ENCODE data around the gene TLL2.

The TLL2 gene

DNA sequence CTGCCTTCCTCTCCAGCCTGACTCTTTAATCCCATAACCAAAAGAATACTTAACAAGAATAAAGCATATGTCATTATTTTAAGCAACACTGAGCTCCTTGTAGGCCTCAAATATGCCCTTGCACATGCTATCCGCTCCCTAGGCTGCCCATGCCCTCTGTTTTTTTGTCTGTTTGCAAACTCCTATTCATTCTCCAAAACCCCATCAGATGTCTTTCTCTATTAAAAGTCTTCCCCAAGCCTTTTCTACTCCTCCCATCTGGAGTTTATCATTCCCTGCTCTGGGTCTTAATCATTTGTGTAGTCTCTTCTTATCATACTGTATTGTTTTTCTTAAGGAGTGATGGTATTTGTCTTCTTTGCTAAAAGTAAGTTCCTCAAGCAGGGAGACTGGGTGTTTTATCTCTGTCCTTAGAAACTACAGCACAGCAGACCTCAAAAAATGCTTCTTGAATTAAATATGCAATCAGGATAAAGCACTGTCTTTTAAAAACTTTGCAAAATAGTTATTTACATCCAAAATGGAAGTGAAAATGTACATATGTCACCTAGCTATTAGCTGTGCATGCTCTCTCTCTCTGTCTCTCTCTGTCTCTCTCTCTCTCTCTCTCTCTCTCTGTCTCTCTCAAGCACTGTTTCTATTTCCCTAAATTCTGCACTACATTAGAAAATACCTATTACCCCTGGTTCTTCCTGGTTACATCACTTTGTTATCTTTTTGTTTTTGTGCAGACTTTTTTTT, 98.4 kb downstream of the TLL2 start:
- no peaks in the 10 kb centered on the region for H3K36me3 ChIP-seq
- peak overlapping the region; percentile 64 to 94 (median 79); a peak in 21 of 22 replicates for H3K4me2 ChIP-seq
- H3K27ac ChIP-seq: 0 out of 22 replicates have a peak overlapping the region, but pooled peaks of 1 of the 11 experiments have one; percentile 57
- H3K9ac ChIP-seq: no peak overlapping the region
- H3K4me3 ChIP-seq: no peak overlapping the region
- no peak for TF ChIP-seq Cebpa-rat (IDR thresholded peaks at IDR 0.05)
- H3K9me3 ChIP-seq (replicated peaks in 1 of 11): no peaks in the 10 kb centered on the region
- no peaks in the 10 kb centered on the region for H3K27me3 ChIP-seq
- H4K20me1 ChIP-seq: no peaks in the 10 kb centered on the region
- H3K4me1 ChIP-seq: peaks cover 24 to 30% (median 26%) of the 10 kb centered on the region in 10 experiments

DNA sequence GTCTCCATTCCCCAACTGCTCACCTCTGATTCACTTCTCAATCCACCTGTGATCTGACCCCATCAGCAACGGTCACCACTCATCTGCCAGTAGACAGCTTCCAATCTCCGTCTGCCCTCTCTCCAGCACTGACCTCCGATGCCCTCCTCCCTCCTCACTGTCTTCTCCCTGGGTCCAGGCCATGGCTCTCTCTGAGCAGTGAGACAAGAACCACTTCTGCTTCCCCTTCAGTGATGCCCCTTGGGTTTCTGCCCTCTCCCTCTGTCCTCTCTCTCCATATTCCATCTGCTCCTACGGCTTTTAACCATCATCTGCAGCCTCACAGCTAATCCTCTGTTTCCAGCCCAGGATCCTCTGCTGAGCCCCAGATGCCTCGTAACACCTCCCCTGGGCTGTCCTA, 99.4 kb downstream of the TLL2 start:
- Histone ChIP-seq H3K27ac (no peak overlapping the region), H3K4me2 (no peak overlapping the region), H3K9ac (no peak overlapping the region), H3K27me3 (no peaks in the 10 kb centered on the region), H3K4me1 (peaks cover 24 to 30% (median 26%) of the 10 kb centered on the region in 10 experiments), H3K36me3 (no peaks in the 10 kb centered on the region), H3K9me3 (replicated peaks in 1 of 11) (no peaks in the 10 kb centered on the region), H4K20me1 (no peaks in the 10 kb centered on the region), H3K4me3 (no peak overlapping the region)
- TF ChIP-seq Cebpa-rat (IDR thresholded peaks at IDR 0.05): no peak

DNA sequence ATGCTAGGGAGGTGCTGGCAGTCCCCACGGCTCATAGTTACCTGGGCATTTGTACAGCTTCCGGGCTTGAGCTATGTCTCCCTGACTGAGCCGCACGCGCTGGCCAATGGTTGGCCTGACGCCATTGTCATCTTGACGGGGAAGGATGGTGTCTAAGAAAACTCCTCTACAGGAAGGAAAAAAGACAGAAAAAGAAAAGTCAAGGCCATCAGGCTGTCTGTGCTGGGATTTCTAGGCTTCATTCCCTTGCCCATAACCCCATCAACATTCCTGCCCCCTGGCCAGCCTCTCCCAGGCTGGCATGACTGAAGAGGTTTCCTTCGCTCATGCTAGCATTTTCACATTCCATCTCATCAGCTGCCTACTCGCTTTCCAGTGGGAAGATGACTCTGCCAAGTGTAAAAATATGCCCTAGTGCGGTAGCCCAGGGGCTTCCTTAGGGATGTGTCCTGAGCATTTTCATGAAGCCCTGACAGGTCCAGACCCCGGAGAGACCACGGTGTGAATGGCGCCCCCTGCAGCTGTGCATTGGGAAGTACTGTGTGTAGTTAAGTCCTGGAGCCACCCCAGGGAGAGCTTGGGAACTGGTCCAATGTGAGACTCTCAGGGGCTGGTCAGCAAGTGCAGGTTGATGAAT, 100.5 kb downstream of the TLL2 start:
- Histone ChIP-seq H3K4me1 (peaks cover 24 to 30% (median 26%) of the 10 kb centered on the region in 10 experiments), H3K9ac (no peak overlapping the region), H3K27ac (no peak overlapping the region), H3K4me2 (no peak overlapping the region), H3K4me3 (no peak overlapping the region), H3K9me3 (replicated peaks in 1 of 11) (no peaks in the 10 kb centered on the region), H4K20me1 (no peaks in the 10 kb centered on the region), H3K27me3 (no peaks in the 10 kb centered on the region), H3K36me3 (no peaks in the 10 kb centered on the region)
- TF ChIP-seq Cebpa-rat (IDR thresholded peaks at IDR 0.05): no peak

DNA sequence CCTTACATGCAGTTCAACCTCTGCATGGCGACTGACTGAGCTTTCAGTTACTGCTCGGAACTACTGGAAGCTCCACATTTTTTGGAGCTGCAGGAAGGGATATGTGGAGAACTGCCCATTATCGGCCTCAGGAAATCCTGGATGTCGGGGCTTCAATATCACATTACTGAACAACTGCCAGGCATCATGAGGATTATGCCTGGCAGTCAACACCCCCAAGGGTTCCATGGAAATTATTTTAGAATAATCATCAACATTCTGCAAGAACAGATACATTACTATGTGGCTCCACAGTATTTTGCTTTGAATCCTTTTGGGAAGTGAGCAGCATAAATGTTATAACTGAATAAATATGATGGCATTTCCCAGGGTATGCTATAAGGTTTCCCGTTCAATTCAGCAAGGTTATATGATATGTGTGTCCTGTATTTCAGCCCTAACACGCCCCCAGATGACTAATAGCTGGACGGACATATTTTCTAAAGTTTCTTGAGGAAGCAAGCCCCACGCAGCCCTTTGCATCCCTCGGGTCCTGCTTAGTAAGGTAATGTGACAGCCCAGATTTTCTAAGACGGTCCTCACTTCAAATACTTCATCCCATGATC, 101.9 kb downstream of the TLL2 start:
- TF ChIP-seq Cebpa-rat (IDR thresholded peaks at IDR 0.05): no peak
- no peak overlapping the region for H3K27ac ChIP-seq
- H3K4me2 ChIP-seq: no peak overlapping the region
- H3K27me3 ChIP-seq: no peaks in the 10 kb centered on the region
- H4K20me1 ChIP-seq: no peaks in the 10 kb centered on the region
- peaks cover 14 to 25% (median 15%) of the 10 kb centered on the region in 10 experiments for H3K4me1 ChIP-seq
- no peaks in the 10 kb centered on the region for H3K36me3 ChIP-seq
- no peak overlapping the region for H3K9ac ChIP-seq
- no peak overlapping the region for H3K4me3 ChIP-seq
- H3K9me3 ChIP-seq (replicated peaks in 1 of 11): no peaks in the 10 kb centered on the region

DNA sequence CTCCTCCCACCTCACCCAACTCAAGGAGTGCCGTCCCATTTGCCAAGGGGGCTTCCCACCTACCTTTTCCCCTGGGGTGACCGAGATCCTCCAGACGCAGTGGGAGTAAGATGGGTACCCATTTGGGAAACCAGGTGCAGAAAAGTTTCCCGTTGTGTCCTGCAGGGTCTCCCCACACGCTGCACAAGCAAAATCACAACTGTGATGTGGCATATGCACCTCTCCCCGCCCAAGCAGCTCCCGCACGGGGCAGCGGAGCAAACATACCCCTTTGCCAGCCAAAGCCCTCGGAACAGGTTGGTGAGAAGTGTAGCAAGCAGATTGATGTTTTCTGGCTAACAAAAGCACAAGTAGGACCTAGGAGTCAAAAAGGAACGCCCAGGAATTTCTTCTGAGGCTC, 103.4 kb downstream of the TLL2 start:
- Histone ChIP-seq H3K9me3 (replicated peaks in 1 of 11) (no peaks in the 10 kb centered on the region), H3K36me3 (no peaks in the 10 kb centered on the region), H3K27me3 (no peaks in the 10 kb centered on the region), H3K4me2 (no peak overlapping the region), H3K4me1 (peaks cover 0 to 11% (median 0%) of the 10 kb centered on the region in 10 experiments; a peak in 3 of 20 replicates), H3K9ac (no peak overlapping the region), H3K4me3 (no peak overlapping the region), H3K27ac (no peak overlapping the region), H4K20me1 (no peaks in the 10 kb centered on the region)
- TF ChIP-seq Cebpa-rat (IDR thresholded peaks at IDR 0.05): no peak

DNA sequence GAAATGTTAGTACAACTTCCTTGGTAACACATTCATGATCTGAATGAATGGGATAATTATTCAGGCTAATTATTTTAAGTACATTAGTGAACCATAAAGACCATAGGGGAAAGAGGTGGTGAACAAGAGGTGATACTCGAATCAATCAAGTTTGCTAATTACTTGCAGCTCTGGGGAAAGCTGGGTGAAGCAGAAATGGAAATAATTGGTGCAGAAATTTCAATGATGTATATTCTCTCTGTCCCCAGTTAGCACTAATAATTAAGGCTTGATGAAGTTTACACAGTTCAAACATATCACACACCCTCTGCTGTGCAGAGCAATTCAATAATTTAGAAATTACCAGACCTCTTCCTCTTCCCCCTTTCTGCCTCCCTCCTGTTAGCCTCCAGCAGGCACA, 105.5 kb downstream of the TLL2 start:
- H3K4me2 ChIP-seq: no peak overlapping the region
- no peaks in the 10 kb centered on the region for H3K27me3 ChIP-seq
- H3K4me1 ChIP-seq: 0 out of 20 replicates have a peak, but pooled peaks cover 0 to 11% (median 0%) of the 10 kb centered on the region in 10 experiments
- H3K36me3 ChIP-seq: no peaks in the 10 kb centered on the region
- no peak overlapping the region for H3K9ac ChIP-seq
- H3K9me3 ChIP-seq (replicated peaks in 1 of 11): no peaks in the 10 kb centered on the region
- no peaks in the 10 kb centered on the region for H4K20me1 ChIP-seq
- H3K4me3 ChIP-seq: no peak overlapping the region
- no peak for TF ChIP-seq Cebpa-rat (IDR thresholded peaks at IDR 0.05)
- H3K27ac ChIP-seq: no peak overlapping the region

DNA sequence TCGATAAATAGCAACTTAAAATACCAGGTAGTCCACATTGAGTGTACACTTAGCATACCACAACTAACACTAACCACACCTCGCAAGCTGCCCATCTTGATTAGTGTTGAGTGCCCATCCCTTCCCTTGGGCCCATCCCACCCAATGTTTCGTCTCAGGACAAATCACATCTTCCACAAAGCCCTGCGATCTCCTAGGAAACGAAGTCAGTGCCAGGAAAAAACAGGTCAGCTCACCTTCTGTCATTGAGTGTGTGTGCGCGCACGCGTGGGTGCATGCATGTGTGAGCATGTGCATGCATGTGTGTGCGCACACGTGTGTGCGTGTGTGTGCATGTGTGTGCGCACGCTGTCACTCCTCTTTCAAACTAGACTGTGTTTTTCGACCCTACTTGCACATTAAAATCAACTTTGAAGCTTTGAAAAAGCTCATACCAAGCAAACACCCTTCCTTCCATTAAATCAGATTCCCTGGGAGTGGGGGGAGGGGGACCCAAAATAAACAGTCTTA, 106.1 kb downstream of the TLL2 start:
- Histone ChIP-seq H3K9me3 (replicated peaks in 1 of 11) (no peaks in the 10 kb centered on the region), H3K27ac (no peak overlapping the region), H3K36me3 (no peaks in the 10 kb centered on the region), H3K27me3 (no peaks in the 10 kb centered on the region), H3K4me2 (no peak overlapping the region), H3K4me3 (no peak overlapping the region), H4K20me1 (no peaks in the 10 kb centered on the region), H3K9ac (no peak overlapping the region), H3K4me1 (0 out of 20 replicates have a peak, but pooled peaks cover 0 to 11% (median 0%) of the 10 kb centered on the region in 10 experiments)
- no peak for TF ChIP-seq Cebpa-rat (IDR thresholded peaks at IDR 0.05)

DNA sequence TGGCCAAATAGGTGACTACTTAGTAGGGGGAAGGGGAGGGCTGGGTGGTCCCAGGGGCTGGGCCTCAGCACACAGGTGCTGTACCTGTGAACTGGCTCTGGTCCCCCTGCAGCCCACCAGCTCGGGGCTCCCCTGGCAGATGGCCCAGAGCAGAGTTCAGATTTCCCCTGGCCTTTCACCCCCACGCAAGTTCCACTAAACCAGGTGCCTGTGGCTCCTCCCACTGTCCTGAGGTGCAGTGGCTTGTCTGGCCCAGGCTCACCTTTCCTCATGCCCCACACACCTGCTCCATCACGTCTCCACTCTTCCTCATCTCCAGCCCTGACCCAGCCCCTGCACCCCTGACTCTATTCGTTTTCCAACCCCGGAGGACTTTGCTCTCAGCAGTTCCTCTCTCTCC, 107.6 kb downstream of the TLL2 start:
- no peak for TF ChIP-seq Cebpa-rat (IDR thresholded peaks at IDR 0.05)
- H3K27me3 ChIP-seq: no peaks in the 10 kb centered on the region
- no peak overlapping the region for H3K4me3 ChIP-seq
- no peak overlapping the region for H3K4me2 ChIP-seq
- H3K4me1 ChIP-seq: 0 out of 20 replicates have a peak, but pooled peaks cover 0 to 5% (median 0%) of the 10 kb centered on the region in 10 experiments
- no peaks in the 10 kb centered on the region for H4K20me1 ChIP-seq
- no peak overlapping the region for H3K27ac ChIP-seq
- no peaks in the 10 kb centered on the region for H3K36me3 ChIP-seq
- H3K9ac ChIP-seq: no peak overlapping the region
- H3K9me3 ChIP-seq (replicated peaks in 1 of 11): no peaks in the 10 kb centered on the region
